ENCODE measurements around the gene VPS13D. TPM values are rescaled to one million over a fixed set of nuclear protein-coding genes. Genes with fewer than 3 reads are reported as not detected.

The VPS13D gene
- total and polyA plus RNA-seq, 2 of the 4 experiments (the other 2 are of a cell fraction) = 9.0 to 16.3 TPM

GRCh38 chr1:12477936-12478611 lies 248.2 kb downstream of the VPS13D start:
- H2AFZ ChIP-seq (replicated peaks; ENCODE audit: low read length, poor library complexity) = peak overlapping the region; percentile 26
- no peaks in the 10 kb centered on the region for H3K9me3 ChIP-seq (ENCODE audit: control insufficient read depth, insufficient read depth, low read length)
- peak overlapping the region; percentile 23 for H3K4me2 ChIP-seq (ENCODE audit: low read depth, low read length)
- peak overlapping the region; percentile 75 for H4K91ac ChIP-seq (ENCODE audit: insufficient read depth, low read depth, low read length)
- H3K36me3 ChIP-seq (ENCODE audit: control insufficient read depth, insufficient read depth, low read length) = no peaks in the 10 kb centered on the region; the same call in 1 of the 2 replicates
- peak overlapping the region; percentile 92; the same call in 1 of the 3 replicates for H2BK15ac ChIP-seq (ENCODE audit: low read depth, low read length)
- ATAC-seq (ENCODE audit: low read depth) (peak; percentile 85), DNase-seq (peak; percentile 99)
- peak overlapping the region; percentile 73 for H2BK20ac ChIP-seq (ENCODE audit: low read depth, low read length)
- peak overlapping the region; percentile 80 for H3K27ac ChIP-seq (ENCODE audit: insufficient read depth, low read length)
- H3K18ac ChIP-seq (ENCODE audit: low read depth, low read length) = peak overlapping the region; percentile 21
- H2AK5ac ChIP-seq (ENCODE audit: low read depth, low read length) = peak overlapping the region; percentile 96
- peak overlapping the region; percentile 70; the same call in 1 of the 2 replicates for H3K56ac ChIP-seq (ENCODE audit: extremely low read depth, insufficient read depth, low read length)
- H3K9me1 ChIP-seq (ENCODE audit: insufficient read depth, low read length) = peaks cover 35% of the 10 kb centered on the region
- 5% methylated on average over 7 of the region's 19 CpGs; no CpG with 5 or more reads in 1 of the 2 experiments for WGBS, 2 experiments (ENCODE audit: extremely low coverage in 2 of 2, insufficient read length in 1 of 2)
- H4K5ac ChIP-seq (ENCODE audit: low read depth, low read length) = peak overlapping the region; percentile 62
- dilution Hi-C loops (cut with HindIII; ENCODE audit: low sequenced_read_pairs, unreplicated experiment) = no loop called here
- H4K20me1 ChIP-seq (ENCODE audit: insufficient read depth, low read length) = peaks cover 2% of the 10 kb centered on the region; the same call in 1 of the 2 replicates
- peak overlapping the region; percentile 53 for H3K14ac ChIP-seq (replicated peaks; ENCODE audit: low read depth, low read length)
- H3K27me3 ChIP-seq (ENCODE audit: control insufficient read depth, insufficient read depth, low read length) = no peaks in the 10 kb centered on the region
- H3K4me1 ChIP-seq (ENCODE audit: control insufficient read depth, insufficient read depth, low read length) = peaks cover 48% of the 10 kb centered on the region
- in situ Hi-C loops (cut with MboI; ENCODE audit: low sequenced_read_pairs) = no loop called here
- H2BK120ac ChIP-seq (ENCODE audit: low read depth, low read length) = peak overlapping the region; percentile 72
- H4K8ac ChIP-seq (ENCODE audit: low read depth in 2 of 2, low read length in 2 of 2) = peak overlapping the region; percentile 22 to 65; a peak in 3 of 4 replicates
- CTCF ChIA-PET = interaction anchor here (0.5 to 1.3 kb wide), 3 partner anchors 73 to 142 kb away, joined by 3 to 5 read pairs (median 4); no protein-coding TSS in a partner anchor
- peak overlapping the region; percentile 30 for H3K9ac ChIP-seq (ENCODE audit: low read depth, low read length)
- H3K4me3 ChIP-seq (ENCODE audit: insufficient read depth, low read depth, low read length) = no peak overlapping the region
- peak overlapping the region; percentile 63 for H3K23ac ChIP-seq (ENCODE audit: low read depth, low read length)
- intact Hi-C loops (cut with micrococcal nuclease) = loop anchor here (1.0 to 2.0 kb wide), 2 partner anchors 71 to 142 kb away; no protein-coding TSS in a partner anchor
- H3K4ac ChIP-seq (ENCODE audit: low read depth, low read length) = peak overlapping the region; percentile 69
- peak overlapping the region; percentile 75 for H2BK5ac ChIP-seq (ENCODE audit: low read depth, low read length, poor library complexity, severe bottlenecking)
- no TSS peak for BruUV-seq (replicated peaks)
- POLR2A ChIA-PET (ENCODE audit: unreplicated experiment) = interaction anchor here (0.8 kb wide), 1 partner anchor 13 kb away, joined by 3 read pairs; no protein-coding TSS in a partner anchor
- H3K79me1 ChIP-seq (ENCODE audit: low read depth in 1 of 2, low read length in 2 of 2) = peaks cover 13 to 20% of the 10 kb centered on the region in 2 experiments; a peak in 3 of 4 replicates
- peak overlapping the region; percentile 35 for H2AK9ac ChIP-seq (replicated peaks; ENCODE audit: low read depth, low read length, poor library complexity)
- TF ChIP-seq RCOR1 (IDR thresholded peaks at IDR 0.05; ENCODE audit: insufficient replicate concordance, low read length) = peak; percentile 31
- no peak for TF ChIP-seq CTCF (conservative IDR thresholded peaks at IDR 0.05; ENCODE audit: low read depth, low read length)
- TF ChIP-seq CHD1 (IDR thresholded peaks at IDR 0.05; ENCODE audit: low read depth, low read length) = no peak
- TF ChIP-seq SMC3 (IDR thresholded peaks at IDR 0.05; ENCODE audit: low read depth, low read length) = 0 out of 2 replicates have a peak, but pooled peaks have one; percentile 4
- TF ChIP-seq MXI1 (IDR thresholded peaks at IDR 0.05; ENCODE audit: borderline replicate concordance, low read depth, low read length) = 0 out of 2 replicates have a peak, but pooled peaks have one; percentile 39
- TF ChIP-seq ELK1 (IDR thresholded peaks at IDR 0.05; ENCODE audit: borderline replicate concordance, low read depth, low read length) = no peak
- TF ChIP-seq MAFK (IDR thresholded peaks at IDR 0.05; ENCODE audit: low read depth, low read length) = no peak
- TF ChIP-seq POLR2A (IDR thresholded peaks at IDR 0.05; ENCODE audit: low read depth, low read length) = no peak
- no peak for TF ChIP-seq FOS (IDR thresholded peaks at IDR 0.05; ENCODE audit: low read depth, low read length)
- TF ChIP-seq NFE2L2 (IDR thresholded peaks at IDR 0.05; ENCODE audit: low read depth, low read length) = peak; percentile 12; the same call in 1 of the 2 replicates
- no peak for TF ChIP-seq USF2 (IDR thresholded peaks at IDR 0.05; ENCODE audit: low read depth, low read length)
- peak; percentile 82 for TF ChIP-seq BHLHE40 (IDR thresholded peaks at IDR 0.05; ENCODE audit: low read depth, low read length)
- TF ChIP-seq RAD21 (IDR thresholded peaks at IDR 0.05; ENCODE audit: low read length) = no peak
